ENCODE data around the gene GNAI2.
"Not testable (repeated sequence)": the region's sequence is repeated elsewhere in the genome, so short reads cannot be mapped to it uniquely, and the experiment has no call there.

GNAI2 gene

DNA sequence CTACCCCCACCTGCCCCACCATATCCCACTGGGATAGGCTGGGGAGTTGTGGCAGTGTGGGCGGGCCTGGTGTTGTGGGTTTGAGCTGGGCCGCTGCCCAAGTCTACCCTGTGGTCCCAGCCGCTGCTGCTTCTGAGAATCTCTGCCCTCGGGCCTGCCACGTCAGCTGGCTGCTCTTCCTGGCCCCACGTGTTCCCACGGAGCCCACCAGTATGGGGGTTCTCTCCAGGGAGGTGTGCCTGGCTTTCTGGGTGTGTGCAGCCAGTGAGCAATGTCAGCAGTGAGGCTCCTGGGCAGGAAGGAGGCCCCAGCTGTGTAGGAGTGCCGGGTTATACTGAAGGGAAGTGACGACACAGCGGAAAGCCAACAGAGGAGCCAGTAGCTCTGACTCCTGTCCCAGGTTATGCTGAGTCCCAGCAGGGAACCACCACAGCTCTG is 10.5 kb downstream of the GNAI2 start:
- peak; percentile 80 to 84 for DNase-seq

DNA sequence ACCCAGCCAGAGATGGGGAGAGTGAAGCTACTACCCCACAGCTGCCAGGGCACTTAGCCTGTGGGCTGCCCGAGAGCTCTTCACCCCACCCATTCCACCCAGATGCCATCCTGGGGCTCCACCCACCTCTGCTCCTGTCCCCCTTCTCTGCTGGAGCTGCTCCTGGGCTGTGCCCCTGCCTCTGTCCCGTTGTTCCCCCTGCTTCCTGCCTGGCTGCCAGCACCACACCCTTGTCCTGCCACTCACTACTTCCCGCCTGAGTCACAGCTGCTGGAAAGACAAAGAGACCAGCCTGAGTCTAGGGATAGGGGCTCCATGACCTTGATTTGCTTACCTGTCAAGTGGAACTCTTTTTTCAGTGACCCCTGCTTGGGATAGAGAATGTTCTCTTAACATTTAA is 12.4 kb downstream of the GNAI2 start:
- DNase-seq: no peak

GRCh38 chr3:50249457-50249856 is 13.5 kb downstream of the GNAI2 start:
- no peak for DNase-seq

DNA sequence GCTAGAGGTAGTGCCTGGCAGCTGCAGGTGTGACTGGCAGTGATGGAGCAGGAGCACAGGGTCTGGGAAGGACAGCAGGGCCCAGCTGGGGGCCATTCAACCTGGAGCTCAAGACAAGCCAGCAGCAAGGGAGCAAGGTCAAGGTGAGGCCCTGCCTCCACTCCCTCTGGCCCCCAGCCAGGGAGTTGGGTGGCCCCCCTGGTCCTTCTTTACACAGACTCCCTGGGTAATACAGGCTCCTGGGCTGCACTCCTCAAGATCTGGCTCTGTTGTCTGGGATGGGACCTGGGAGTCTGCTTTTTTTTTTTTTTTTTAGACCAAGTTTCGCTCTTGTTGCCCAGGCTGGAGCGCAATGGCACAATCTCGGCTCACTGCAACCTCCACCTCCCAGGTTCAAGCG is 14.5 kb downstream of the GNAI2 start:
- DNase-seq: no peak

- DNase-seq: no peak
Measured at GRCh38 chr3:50251220-50251619, 15.2 kb downstream of the GNAI2 start.

DNA sequence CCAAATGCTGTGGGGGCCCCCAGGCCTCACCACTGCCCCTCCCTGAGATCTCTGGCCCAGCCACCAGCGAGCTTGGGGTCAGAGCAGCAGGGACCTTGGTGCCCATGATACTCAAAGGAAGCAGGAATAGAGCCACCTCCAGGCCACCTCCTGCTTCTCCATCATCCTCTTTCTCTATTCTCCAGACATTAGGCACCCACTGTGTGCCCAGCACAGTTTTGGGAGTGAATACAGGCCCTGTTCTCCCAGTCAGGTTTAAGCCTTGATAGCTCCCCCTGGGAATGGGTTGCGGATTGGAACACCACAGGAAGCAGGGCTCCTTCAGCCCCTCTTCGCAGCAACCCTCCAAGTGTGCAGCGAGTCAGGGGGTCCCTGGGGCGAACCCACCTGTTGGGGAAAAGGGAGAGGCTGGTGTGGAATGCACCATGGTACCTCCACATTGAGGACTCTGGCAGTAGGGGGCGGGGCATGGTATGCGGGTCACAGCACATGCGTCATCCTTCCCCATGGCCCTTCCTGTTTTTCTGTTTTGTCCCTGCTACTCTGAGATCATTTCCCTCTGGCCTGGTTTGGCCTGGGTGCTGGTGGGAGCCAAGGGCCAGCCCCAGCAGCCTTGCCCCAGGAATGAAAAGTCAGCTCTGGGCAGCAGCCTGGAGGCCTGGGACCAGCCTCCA is 18.7 kb downstream of the GNAI2 start:
- DNase-seq: peak in 1 of 2 donors; percentile 70

GRCh38 chr3:50255251-50255615 is 19.2 kb downstream of the GNAI2 start:
- DNase-seq: no peak

GRCh38 chr3:50256978-50257890 is 21.2 kb downstream of the GNAI2 start:
- DNase-seq: peak in 1 of 2 donors; percentile 46

- no peak for DNase-seq
Measured at GRCh38 chr3:50258029-50258680, 22.2 kb downstream of the GNAI2 start.

GRCh38 chr3:50258979-50259378 is 23.0 kb downstream of the GNAI2 start:
- no peak for DNase-seq

DNA sequence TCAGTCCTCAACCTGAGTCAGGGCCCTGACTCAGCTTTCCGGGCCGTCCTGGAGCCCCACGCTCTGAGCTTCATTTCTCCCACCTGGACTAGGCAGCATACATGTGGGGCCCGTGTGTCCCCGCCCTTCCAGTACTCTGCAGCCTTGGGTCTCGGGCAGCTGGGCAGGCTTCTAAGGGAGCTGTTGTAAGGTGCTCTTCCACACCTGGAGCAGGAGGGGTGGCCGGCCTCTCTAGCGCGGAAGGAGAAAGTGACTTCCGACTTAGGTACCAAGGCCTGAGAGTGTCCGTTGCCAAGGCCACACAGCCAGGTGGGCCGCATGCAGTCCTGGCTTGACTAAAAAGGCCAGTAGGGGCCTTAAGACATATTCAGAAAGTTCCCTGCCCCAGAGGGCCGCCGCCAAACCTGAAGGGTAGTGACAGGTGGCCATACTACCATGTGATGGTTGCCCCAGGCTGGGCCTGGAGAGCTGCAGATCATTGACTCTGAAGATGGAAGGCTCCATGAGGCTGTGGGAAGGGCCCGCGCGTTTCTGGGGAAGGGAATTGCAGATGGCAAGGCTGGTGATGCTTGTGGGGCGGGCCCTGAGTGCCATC is 23.5 kb downstream of the GNAI2 start:
- no peak for DNase-seq

DNA sequence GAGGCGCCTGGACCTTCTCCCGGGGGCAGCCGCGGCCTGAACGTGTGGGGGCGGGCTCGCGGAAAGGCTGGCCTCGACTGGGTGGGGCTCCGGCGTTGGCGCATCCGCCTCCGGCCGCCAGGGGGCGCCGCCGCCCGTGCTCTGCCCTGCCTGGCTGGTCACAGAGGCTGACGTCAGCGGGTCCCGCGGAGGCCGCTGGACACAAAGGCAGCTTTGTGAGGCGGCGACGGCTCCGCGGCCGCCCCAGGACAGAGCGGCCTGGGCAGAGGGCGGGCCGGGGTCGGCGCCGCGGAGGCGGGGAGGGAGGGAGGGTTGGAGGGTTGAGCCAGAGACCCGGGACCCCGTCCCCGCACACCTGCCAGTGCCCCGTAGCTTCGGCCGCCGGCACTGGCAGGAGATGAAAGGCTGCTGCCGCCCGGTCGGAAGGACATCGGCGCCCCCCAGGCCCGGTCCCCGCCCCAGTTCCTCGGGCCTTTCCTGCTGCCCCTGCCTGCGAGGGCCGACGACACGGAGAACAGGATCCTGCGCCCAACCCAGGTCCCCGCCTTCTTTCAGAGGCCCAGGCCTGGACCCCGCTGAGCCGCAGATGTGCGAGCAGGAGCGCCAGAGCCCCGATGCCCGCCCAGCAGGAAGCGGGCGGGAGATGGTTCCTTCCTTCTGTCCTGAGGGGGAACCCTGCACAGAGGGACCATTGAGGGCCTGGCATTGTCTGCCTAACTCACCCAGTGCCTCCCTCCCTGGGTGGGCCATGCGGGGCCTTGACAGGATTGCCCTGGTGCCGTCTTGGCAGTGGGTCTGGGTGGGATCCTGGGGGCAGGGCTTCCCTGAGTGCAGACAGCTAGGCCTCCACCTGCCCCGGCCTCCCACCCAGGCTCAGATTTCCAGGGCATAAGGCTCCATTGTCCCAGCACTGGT is 24.3 kb downstream of the GNAI2 start:
- peak; percentile 88 to 89 for DNase-seq

- DNase-seq: no peak
Measured at GRCh38 chr3:50260942-50261441, 25.0 kb downstream of the GNAI2 start.

GRCh38 chr3:50261505-50261904 is 25.5 kb downstream of the GNAI2 start:
- no peak for DNase-seq

DNA sequence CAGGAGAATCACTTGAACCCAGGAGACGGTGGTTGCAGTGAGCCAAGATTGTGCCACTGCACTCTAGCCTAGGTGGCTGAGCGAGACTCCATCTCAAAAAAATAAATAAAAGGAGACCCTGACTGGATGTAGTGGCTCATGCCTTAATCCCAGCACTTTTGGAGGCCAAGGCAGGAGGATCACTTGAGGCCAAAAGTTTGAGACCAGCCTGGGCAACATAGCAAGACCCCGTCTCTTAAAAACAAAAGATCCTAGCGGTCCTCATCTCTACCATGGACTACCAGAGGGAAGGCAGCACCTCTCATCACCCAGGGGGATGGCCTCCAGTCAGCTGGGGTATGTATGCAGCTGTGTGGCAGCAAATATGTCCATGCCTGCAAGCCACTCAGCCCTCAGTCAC is 26.2 kb downstream of the GNAI2 start:
- not testable (repeated sequence) for DNase-seq

DNA sequence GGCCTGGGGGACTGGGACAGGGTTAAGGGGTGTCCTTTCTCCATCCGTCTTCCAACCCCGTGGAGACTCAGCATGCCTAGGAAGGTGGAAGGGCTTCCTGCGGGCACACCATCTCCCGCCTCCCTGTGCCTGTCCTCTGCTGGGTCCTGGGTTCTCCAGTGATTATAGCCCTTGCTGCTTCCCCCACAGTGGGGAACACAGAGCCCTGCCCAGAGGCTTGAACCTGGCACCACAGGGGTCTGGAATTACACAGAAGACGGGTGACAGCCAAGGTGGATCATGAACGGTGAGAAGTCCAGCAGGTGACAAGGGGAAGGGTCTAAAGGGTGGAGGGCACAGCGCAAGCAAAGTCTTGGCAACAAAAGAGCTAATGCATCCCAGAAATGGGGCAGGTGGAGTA is 26.8 kb downstream of the GNAI2 start:
- no peak for DNase-seq

GRCh38 chr3:50263478-50264382 is 27.7 kb downstream of the GNAI2 start:
- no peak for DNase-seq

GRCh38 chr3:50264383-50264963 is 28.5 kb downstream of the GNAI2 start:
- DNase-seq: no peak

GRCh38 chr3:50264964-50265485 is 29.0 kb downstream of the GNAI2 start:
- no peak for DNase-seq

DNA sequence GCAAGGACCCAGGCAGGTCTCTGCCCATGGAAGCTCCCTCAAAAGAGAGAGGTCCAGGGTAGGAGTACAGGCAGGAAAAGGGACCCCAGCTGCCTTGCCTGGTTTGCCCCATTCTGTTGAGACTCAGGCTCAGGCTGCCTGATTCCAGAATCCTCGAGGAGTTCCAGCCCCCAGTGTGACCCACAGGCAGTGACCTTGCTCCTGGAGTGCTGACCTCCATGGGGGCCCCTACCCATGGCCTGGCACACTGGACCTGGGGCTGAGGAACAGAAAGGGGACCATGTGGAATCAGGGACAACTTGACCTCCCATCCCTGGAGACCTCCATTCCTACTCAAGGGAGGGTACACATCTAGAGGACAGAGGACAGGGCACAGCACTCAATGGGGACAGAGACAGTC is 29.6 kb downstream of the GNAI2 start:
- DNase-seq: no peak
